ENCODE results near the gene NISCH. TPM values are rescaled to one million over a fixed set of nuclear protein-coding genes. Genes with fewer than 3 reads are reported as not detected.
"Not testable (repeated sequence)": the region's sequence is repeated elsewhere in the genome, so short reads cannot be mapped to it uniquely, and the experiment has no call there.

NISCH gene
- total and polyA plus RNA-seq, 3 donors from 2014 or later = 166 to 327 (median 315) TPM

DNA sequence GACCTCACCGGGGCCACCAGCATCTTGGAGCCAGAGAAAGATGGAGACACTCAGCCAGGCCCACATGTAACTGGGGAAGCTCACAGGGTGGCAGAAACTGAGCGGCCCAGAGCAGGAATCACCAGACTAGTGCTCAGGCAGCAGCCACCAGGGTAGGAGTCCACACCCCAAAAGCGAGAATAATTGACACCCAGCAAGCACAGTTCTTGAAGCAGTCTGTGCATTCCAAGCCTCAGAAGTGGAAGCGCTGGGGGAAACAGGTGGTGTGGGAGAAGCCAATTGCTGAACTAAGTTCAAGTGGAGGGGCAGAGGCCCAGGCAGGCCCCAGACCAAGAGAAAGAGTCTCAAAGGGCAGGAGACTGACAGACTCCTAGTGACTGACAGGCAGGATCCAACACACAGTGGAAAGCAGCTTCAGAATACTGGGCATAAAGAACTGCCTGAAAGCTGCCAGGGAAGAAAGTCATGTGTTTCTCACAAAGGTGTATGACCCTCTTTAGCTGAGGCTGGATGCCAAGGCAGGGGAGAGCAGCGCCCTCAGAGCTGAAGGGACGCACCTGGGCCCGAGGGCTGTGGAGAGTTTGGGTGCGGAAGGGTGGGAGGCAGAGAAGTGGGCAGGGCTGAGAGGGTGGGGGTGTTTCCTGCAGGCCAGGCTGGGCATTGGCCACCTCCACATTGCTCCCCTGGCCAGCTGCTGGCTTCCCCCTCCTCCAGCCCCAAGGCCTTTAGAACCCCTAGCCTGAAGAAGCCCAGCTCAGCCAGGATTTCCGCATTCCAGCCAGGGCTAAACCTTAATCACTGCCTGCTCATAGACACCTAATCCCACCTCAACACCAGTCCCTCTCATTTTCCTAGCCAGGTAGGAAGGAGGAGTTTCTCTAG is 70.5 kb downstream of the NISCH start:
- DNase-seq = no peak
- intact Hi-C loops (cut with DNase I; ENCODE audit: low total_unique reads) = no loop called here
- 77 to 80% methylated on average over 9 of the region's 9 CpGs for WGBS, 2 donors
- no peaks in the 10 kb centered on the region for H3K9me3 ChIP-seq
- H3K27ac ChIP-seq = peak overlapping the region in 1 of 2 donors; percentile 18
- no peaks in the 10 kb centered on the region for H3K27me3 ChIP-seq
- H3K4me3 ChIP-seq = no peak overlapping the region
- no peaks in the 10 kb centered on the region for H3K36me3 ChIP-seq (ENCODE audit: low read depth, missing control alignments)
- H3K4me1 ChIP-seq = peaks cover 38% of the 10 kb centered on the region
- TF ChIP-seq POLR2A (IDR thresholded peaks at IDR 0.05) = no peak
- TF ChIP-seq, protein P1, sequence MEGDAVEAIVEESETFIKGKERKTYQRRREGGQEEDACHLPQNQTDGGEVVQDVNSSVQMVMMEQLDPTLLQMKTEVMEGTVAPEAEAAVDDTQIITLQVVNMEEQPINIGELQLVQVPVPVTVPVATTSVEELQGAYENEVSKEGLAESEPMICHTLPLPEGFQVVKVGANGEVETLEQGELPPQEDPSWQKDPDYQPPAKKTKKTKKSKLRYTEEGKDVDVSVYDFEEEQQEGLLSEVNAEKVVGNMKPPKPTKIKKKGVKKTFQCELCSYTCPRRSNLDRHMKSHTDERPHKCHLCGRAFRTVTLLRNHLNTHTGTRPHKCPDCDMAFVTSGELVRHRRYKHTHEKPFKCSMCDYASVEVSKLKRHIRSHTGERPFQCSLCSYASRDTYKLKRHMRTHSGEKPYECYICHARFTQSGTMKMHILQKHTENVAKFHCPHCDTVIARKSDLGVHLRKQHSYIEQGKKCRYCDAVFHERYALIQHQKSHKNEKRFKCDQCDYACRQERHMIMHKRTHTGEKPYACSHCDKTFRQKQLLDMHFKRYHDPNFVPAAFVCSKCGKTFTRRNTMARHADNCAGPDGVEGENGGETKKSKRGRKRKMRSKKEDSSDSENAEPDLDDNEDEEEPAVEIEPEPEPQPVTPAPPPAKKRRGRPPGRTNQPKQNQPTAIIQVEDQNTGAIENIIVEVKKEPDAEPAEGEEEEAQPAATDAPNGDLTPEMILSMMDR (IDR thresholded peaks at IDR 0.05) = no peak

- intact Hi-C loops (cut with DNase I; ENCODE audit: low total_unique reads); H3K36me3 ChIP-seq (ENCODE audit: low read depth, missing control alignments): not testable (repeated sequence)
- H3K27ac ChIP-seq = peak overlapping the region in 1 of 2 donors; percentile 36
These were observed 71.3 kb downstream of the NISCH start for GRCh38 chr3:52526671-52527038.

GRCh38 chr3:52527039-52527731 is 71.8 kb downstream of the NISCH start:
- no peak for DNase-seq
- intact Hi-C loops (cut with DNase I; ENCODE audit: low total_unique reads) = no loop called here
- no peaks in the 10 kb centered on the region for H3K9me3 ChIP-seq
- TF ChIP-seq, protein P1 (IDR thresholded peaks at IDR 0.05) = no peak
- TF ChIP-seq POLR2A (IDR thresholded peaks at IDR 0.05) = no peak
- no peak overlapping the region for H3K4me3 ChIP-seq
- WGBS, 2 donors = 81 to 100% methylated on average over 1 to 14 of the region's 14 CpGs
- no peaks in the 10 kb centered on the region for H3K27me3 ChIP-seq
- H3K36me3 ChIP-seq (ENCODE audit: low read depth, missing control alignments) = no peaks in the 10 kb centered on the region
- H3K4me1 ChIP-seq = peaks cover 49% of the 10 kb centered on the region
- H3K27ac ChIP-seq = peak overlapping the region in 1 of 2 donors; percentile 36

More at GRCh38 chr3:52526671-52527038, 71.3 kb downstream of the NISCH start:
- DNase-seq, H3K9me3 ChIP-seq, H3K4me3 ChIP-seq, H3K27me3 ChIP-seq: not testable (repeated sequence)
- H3K4me1 ChIP-seq = peaks cover 44% of the 10 kb centered on the region
- 84 to 94% methylated on average over 4 to 5 of the region's 5 CpGs for WGBS, 2 donors

DNA sequence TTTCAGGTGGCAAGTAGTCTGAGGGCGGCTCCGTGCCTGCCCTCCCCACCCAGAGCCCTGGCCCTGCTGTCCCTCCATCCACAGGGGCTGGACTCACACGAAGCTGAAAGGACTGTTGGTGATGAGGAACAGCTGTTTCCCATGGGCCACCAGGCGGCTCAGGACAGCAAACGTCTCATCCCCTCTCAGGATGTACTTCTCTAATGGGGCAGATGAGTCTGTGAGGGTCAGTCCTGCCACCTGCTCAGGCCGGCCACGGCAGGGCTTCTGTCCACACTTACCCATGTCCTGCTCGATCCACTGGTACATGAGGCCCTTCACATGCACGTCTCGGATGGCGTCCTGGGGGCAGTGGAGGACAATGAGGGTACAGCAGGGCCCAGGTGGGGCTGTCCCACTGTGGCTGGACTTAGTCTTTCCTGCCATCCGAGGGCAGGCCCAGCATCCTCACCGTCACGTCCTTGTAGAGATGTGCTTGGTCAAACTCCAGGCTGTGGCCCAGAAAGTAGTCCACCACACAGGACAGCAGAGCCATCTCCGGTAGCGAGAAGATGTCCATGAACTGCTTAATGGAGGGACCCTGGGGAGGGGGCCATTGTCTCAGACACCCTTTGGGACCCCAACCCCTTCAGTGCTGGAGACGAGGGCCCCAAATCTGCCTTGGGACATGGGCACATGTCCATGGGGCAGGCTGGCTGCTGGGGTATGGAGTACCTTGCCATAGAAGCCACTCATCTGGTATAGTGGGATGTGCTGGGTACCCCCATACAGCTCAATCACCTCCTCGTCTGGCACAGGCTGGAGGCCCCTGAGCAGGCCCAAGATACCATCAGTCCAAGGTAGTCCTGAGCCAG is 72.6 kb downstream of the NISCH start:
- no peak for TF ChIP-seq POLR2A (IDR thresholded peaks at IDR 0.05)
- TF ChIP-seq, protein P1 (IDR thresholded peaks at IDR 0.05) = no peak
- Histone ChIP-seq H3K27me3 (no peaks in the 10 kb centered on the region), H3K4me1 (peaks cover 54% of the 10 kb centered on the region), H3K9me3 (no peaks in the 10 kb centered on the region), H3K27ac (peak overlapping the region; percentile 28 to 86), H3K4me3 (no peak overlapping the region), H3K36me3 (ENCODE audit: low read depth, missing control alignments) (no peaks in the 10 kb centered on the region)
- 75 to 82% methylated on average over 10 to 18 of the region's 18 CpGs for WGBS, 2 donors
- intact Hi-C loops (cut with DNase I; ENCODE audit: low total_unique reads) = no loop called here
- DNase-seq = no peak

Measured in testis (tissue), 3 donors.